Smooth muscle cell (in vitro differentiated cells): ENCODE results near the gene MYO5B. TPM values are rescaled to one million over a fixed set of nuclear protein-coding genes. Genes with fewer than 3 reads are reported as not detected.

ENCODE experiments used
- DNase-seq: peaks from one replicate; lab custom pipeline; 2025; ENCODE audit not compliant: unreplicated experiment; lab: John Stamatoyannopoulos, UW
- H2AFZ ChIP-seq: fragments of 200-600 bp; sonication (generic); 2 replicates; pipeline ENCODE4 v1.6.0; 2016; ENCODE audit warnings: antibody characterized with exemption, low read depth, mild to moderate bottlenecking
- H3F3A ChIP-seq: fragments of 200-600 bp; sonication (generic); 2 replicates; pipeline ENCODE4 v1.6.0; 2017; ENCODE audit warnings: antibody characterized with exemption, low read depth
- H3K27ac ChIP-seq: fragments of 200-600 bp; sonication (generic); 2 replicates; pipeline ENCODE4 v1.5.1; 2016; ENCODE audit warnings: low read depth, mild to moderate bottlenecking
- H3K27me3 ChIP-seq: fragments of 200-600 bp; sonication (generic); 2 replicates; pipeline ENCODE4 v1.6.1; 2016; ENCODE audit warnings: low read depth, mild to moderate bottlenecking
- H3K36me3 ChIP-seq: fragments of 200-600 bp; sonication (generic); 2 replicates; pipeline ENCODE4 v1.5.1; 2016; ENCODE audit warnings: low read depth
- H3K4me1 ChIP-seq: fragments of 200-600 bp; sonication (generic); 2 replicates; pipeline ENCODE4 v1.5.1; 2016; ENCODE audit warnings: low read depth
- H3K4me2 ChIP-seq: fragments of 200-600 bp; sonication (generic); 2 replicates; pipeline ENCODE4 v1.6.0; 2016; ENCODE audit warnings: mild to moderate bottlenecking
- H3K4me3 ChIP-seq: fragments of 200-600 bp; sonication (generic); 2 replicates; pipeline ENCODE4 v1.5.1; 2016; ENCODE audit warnings: mild to moderate bottlenecking
- H3K79me2 ChIP-seq: fragments of 200-600 bp; sonication (generic); 2 replicates; pipeline ENCODE4 v1.6.0; 2016; ENCODE audit warnings: low read depth, mild to moderate bottlenecking
- H3K9ac ChIP-seq: fragments of 200-600 bp; sonication (generic); 2 replicates; pipeline ENCODE4 v1.6.0; 2016; ENCODE audit warnings: low read depth
- H3K9me3 ChIP-seq: fragments of 200-600 bp; sonication (generic); replicated peaks from 2 replicates; pipeline ENCODE4 v1.5.1; 2016; ENCODE audit warnings: low read depth
- H4K20me1 ChIP-seq: fragments of 200-600 bp; sonication (generic); 2 replicates; pipeline ENCODE4 v1.6.0; 2016; ENCODE audit warnings: low read depth
- CTCF ChIP-seq: fragments of 200-600 bp; sonication (generic); IDR thresholded peaks from 2 replicates; pipeline ENCODE4 v1.5.1; 2017; ENCODE audit warnings: borderline replicate concordance, mild to moderate bottlenecking, antibody characterized with exemption; ENCODE audit not compliant: insufficient read depth, poor library complexity, severe bottlenecking
- WGBS: methylation state at CpG from one replicate; pipeline ENCODE4 v1.1.7; 2016; ENCODE audit warnings: low lambda C conversion rate; 5-methylcytosine and 5-hydroxymethylcytosine counted together
- polyA plus RNA-seq: library from polyadenylated mRNA; unstranded; fragments of >200 nt; fragmentation: Nextera tagmentation; extraction: Ambion mirVana; gene quantifications from 2 replicates; pipeline ENCODE4 v1.2.1, GENCODE V29; 2016
- total RNA-seq: library from RNA; depleted of rRNA; stranded (reverse); fragments of >200 nt; gene quantifications from 2 replicates; pipeline ENCODE4 v1.2.3, GENCODE V29; 2014

The MYO5B gene
- total and polyA plus RNA-seq, 2 experiments from 2014 or later = 1.7 to 25.3 TPM

GRCh38 chr18:50186385-50186784, 8.6 kb downstream of the MYO5B start:
- Histone ChIP-seq H3K79me2 (no peaks in the 10 kb centered on the region), H3K9ac (no peak overlapping the region), H3K36me3 (no peaks in the 10 kb centered on the region), H3F3A (no peaks in the 10 kb centered on the region), H4K20me1 (no peaks in the 10 kb centered on the region), H2AFZ (no peak overlapping the region), H3K9me3 (no peaks in the 10 kb centered on the region), H3K4me2 (no peak overlapping the region), H3K27ac (no peak overlapping the region), H3K4me3 (no peak overlapping the region), H3K4me1 (no peaks in the 10 kb centered on the region), H3K27me3 (peaks cover 40% of the 10 kb centered on the region)
- WGBS = 100% methylated on average over 1 of the region's 1 CpG
- no peak for TF ChIP-seq CTCF
- DNase-seq = no peak

GRCh38 chr18:50183556-50183955, 11.4 kb downstream of the MYO5B start:
- Histone ChIP-seq H3K4me2 (no peak overlapping the region), H3K27ac (no peak overlapping the region), H3F3A (no peaks in the 10 kb centered on the region), H3K27me3 (peaks cover 13% of the 10 kb centered on the region), H4K20me1 (no peaks in the 10 kb centered on the region), H3K36me3 (no peaks in the 10 kb centered on the region), H3K4me3 (no peak overlapping the region), H3K4me1 (no peaks in the 10 kb centered on the region), H3K79me2 (no peaks in the 10 kb centered on the region), H2AFZ (no peak overlapping the region), H3K9me3 (no peaks in the 10 kb centered on the region), H3K9ac (no peak overlapping the region)
- no peak for DNase-seq
- TF ChIP-seq CTCF = no peak
- WGBS = 54% methylated on average over 5 of the region's 5 CpGs

- Histone ChIP-seq H3K4me1 (no peaks in the 10 kb centered on the region), H3F3A (no peaks in the 10 kb centered on the region), H3K4me3 (no peak overlapping the region), H4K20me1 (no peaks in the 10 kb centered on the region), H3K27ac (no peak overlapping the region), H3K36me3 (no peaks in the 10 kb centered on the region), H3K9ac (no peak overlapping the region), H3K4me2 (no peak overlapping the region), H2AFZ (no peak overlapping the region), H3K79me2 (no peaks in the 10 kb centered on the region), H3K27me3 (peaks cover 16% of the 10 kb centered on the region), H3K9me3 (no peaks in the 10 kb centered on the region)
- WGBS = 90% methylated on average over 1 of the region's 1 CpG
- TF ChIP-seq CTCF = no peak
- no peak for DNase-seq
Measured at GRCh38 chr18:50182511-50182910, 12.4 kb downstream of the MYO5B start.

- no peaks in the 10 kb centered on the region for H3K9me3 ChIP-seq
- no peak for DNase-seq
- no peak for TF ChIP-seq CTCF
- H3K36me3 ChIP-seq = no peaks in the 10 kb centered on the region
- 75% methylated on average over 2 of the region's 2 CpGs for WGBS
- no peak overlapping the region for H3K4me3 ChIP-seq
- no peak overlapping the region for H3K4me2 ChIP-seq
- H3K79me2 ChIP-seq = no peaks in the 10 kb centered on the region
- peaks cover 3% of the 10 kb centered on the region for H3K4me1 ChIP-seq
- no peak overlapping the region for H3K9ac ChIP-seq
- H2AFZ ChIP-seq = no peak overlapping the region
- no peaks in the 10 kb centered on the region for H4K20me1 ChIP-seq
- no peaks in the 10 kb centered on the region for H3F3A ChIP-seq
- no peak overlapping the region for H3K27ac ChIP-seq
- H3K27me3 ChIP-seq = peaks cover 20% of the 10 kb centered on the region
Measured at GRCh38 chr18:50181590-50181989, 13.4 kb downstream of the MYO5B start.
